Lung microvascular endothelial cell (primary cell): ENCODE data around the gene RPL3. TPM values are rescaled to one million over a fixed set of nuclear protein-coding genes. Genes with fewer than 3 reads are reported as not detected.

Experiments used
- DNase-seq, 2 donors: peaks; one replicate each; pipeline versions ENCODE4 v3.0.0 to v3.0.0-alpha.2; 2010; ENCODE audit warnings: low read depth in 2 of 2
- total RNA-seq: library from RNA; depleted of rRNA; stranded (reverse); fragments of >200 nt; gene quantifications from 2 replicates; pipeline ENCODE4 v1.2.1, GENCODE V29; 2014

RPL3 gene
- total RNA-seq, 1 donor from 2014 or later, result 3,005 TPM

- DNase-seq, result no peak
These were observed 55.6 kb downstream of the RPL3 start for GRCh38 chr22:39263626-39264348.

Other genes with a start within 250 kb of the RPL3 start
- 2.0 and 4.0 TPM in 2 replicates for gene APOBEC3G, start 242.3 kb downstream of the RPL3 start, total RNA-seq
- gene APOBEC3H, start 222.4 kb downstream of the RPL3 start, total RNA-seq, result 0.22 TPM in 1 of 2 replicates, not detected in the other
- gene CBX7, start 166.9 kb downstream of the RPL3 start, total RNA-seq, result 2.4 and 5.8 TPM in 2 replicates
- 29.6 and 54.8 TPM in 2 replicates for gene PDGFB, start 74.6 kb downstream of the RPL3 start, total RNA-seq
- under 0.01 and 0.44 TPM in 2 replicates for gene SYNGR1, start 30.4 kb upstream of the RPL3 start, total RNA-seq
- 8.5 and 8.9 TPM in 2 replicates for gene TAB1, start 80.2 kb upstream of the RPL3 start, total RNA-seq
- not detected in 2 replicates for gene MGAT3, start 137.4 kb upstream of the RPL3 start, total RNA-seq
- gene MIEF1, start 182.7 kb upstream of the RPL3 start, total RNA-seq, result 10.5 and 11.6 TPM in 2 replicates
- 126 and 213 TPM in 2 replicates for gene ATF4, start 200.9 kb upstream of the RPL3 start, total RNA-seq
- 40.3 and 48.2 TPM in 2 replicates for gene RPS19BP1, start 213.1 kb upstream of the RPL3 start, total RNA-seq